Activated CD8-positive, alpha-beta memory T cell treated with anti-CD3 and anti-CD28 coated beads, Interleukin-2, amount 50 U/mL, for 4 hours (primary cell): ENCODE data around the gene RAPGEF4.

Experiments used
- DNase-seq: peaks from one replicate; pipeline ENCODE4 v3.0.0-alpha.2; 2020

Gene RAPGEF4

GRCh38 chr2:172977270-172978062 is 241.8 kb downstream of the RAPGEF4 start:
- no peak for DNase-seq

- no peak for DNase-seq
Observed at GRCh38 chr2:172978063-172978383, 242.4 kb downstream of the RAPGEF4 start.

- no peak for DNase-seq
Observed at GRCh38 chr2:172985139-172985892, 249.7 kb downstream of the RAPGEF4 start.

- DNase-seq: no peak
Observed at GRCh38 chr2:172986040-172986439, 250.4 kb downstream of the RAPGEF4 start.

- no peak for DNase-seq
Observed at GRCh38 chr2:172988728-172989127, 253.1 kb downstream of the RAPGEF4 start.

GRCh38 chr2:172991031-172991430 is 255.4 kb downstream of the RAPGEF4 start:
- DNase-seq: no peak

GRCh38 chr2:172993139-172993538 is 257.5 kb downstream of the RAPGEF4 start:
- no peak for DNase-seq

- no peak for DNase-seq
Observed at GRCh38 chr2:172993931-172994717, 258.5 kb downstream of the RAPGEF4 start.

- DNase-seq: no peak
Observed at GRCh38 chr2:172994864-172995263, 259.2 kb downstream of the RAPGEF4 start.

GRCh38 chr2:172995323-172996244 is 259.9 kb downstream of the RAPGEF4 start:
- DNase-seq: no peak

GRCh38 chr2:172996387-172996961 is 260.8 kb downstream of the RAPGEF4 start:
- DNase-seq: no peak

GRCh38 chr2:172997031-172997430 is 261.4 kb downstream of the RAPGEF4 start:
- DNase-seq: no peak

- DNase-seq: no peak
Observed at GRCh38 chr2:172998547-172999272, 263.1 kb downstream of the RAPGEF4 start.

- DNase-seq: no peak
Observed at GRCh38 chr2:172999641-173000386, 264.2 kb downstream of the RAPGEF4 start.

GRCh38 chr2:173001664-173002604 is 266.3 kb downstream of the RAPGEF4 start:
- DNase-seq: no peak

- no peak for DNase-seq
Observed at GRCh38 chr2:173002751-173003541, 267.3 kb downstream of the RAPGEF4 start.

GRCh38 chr2:173008786-173009185 is 273.1 kb downstream of the RAPGEF4 start:
- no peak for DNase-seq

- no peak for DNase-seq
Observed at GRCh38 chr2:173010233-173010632, 274.6 kb downstream of the RAPGEF4 start.

GRCh38 chr2:173016451-173016850 is 280.8 kb downstream of the RAPGEF4 start:
- no peak for DNase-seq
